ENCODE results near the gene WASL. TPM values are rescaled to one million over a fixed set of nuclear protein-coding genes. Genes with fewer than 3 reads are reported as not detected.

The WASL gene
- total RNA-seq, 6 donors from 2014 or later, result 24.1 to 62.2 (median 31.3) TPM

DNA sequence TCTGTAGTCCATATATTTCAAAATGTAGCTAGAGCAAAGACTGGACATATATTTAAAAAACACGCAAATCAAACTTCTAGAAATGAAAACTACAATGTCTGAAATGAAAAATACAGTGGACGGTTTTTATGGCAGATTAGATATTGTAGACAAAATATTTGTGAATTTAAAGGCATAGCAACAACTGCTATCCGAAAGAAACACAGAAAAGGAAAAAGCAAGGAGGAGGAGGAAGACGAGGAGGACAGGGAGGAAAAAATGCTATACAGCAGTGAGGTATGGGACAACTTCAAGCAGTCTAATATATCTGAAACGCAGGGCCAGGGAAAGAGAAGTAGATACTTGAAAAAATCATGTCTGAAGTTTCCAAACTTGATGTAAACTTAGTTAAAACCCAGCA, 13.3 kb downstream of the WASL start:
- H3K36me3 ChIP-seq, result no peaks in the 10 kb centered on the region
- DNase-seq (no peak), ATAC-seq (ENCODE audit: low FRiP score in 2 of 2) (no peak)
- peaks cover 0 to 4% (median under 1%) of the 10 kb centered on the region in 4 donors for H3K4me1 ChIP-seq
- H3K27ac ChIP-seq, result no peak overlapping the region
- no peak overlapping the region for H3K4me3 ChIP-seq
- no peaks in the 10 kb centered on the region for H3K9me3 ChIP-seq
- TF ChIP-seq, protein P1, sequence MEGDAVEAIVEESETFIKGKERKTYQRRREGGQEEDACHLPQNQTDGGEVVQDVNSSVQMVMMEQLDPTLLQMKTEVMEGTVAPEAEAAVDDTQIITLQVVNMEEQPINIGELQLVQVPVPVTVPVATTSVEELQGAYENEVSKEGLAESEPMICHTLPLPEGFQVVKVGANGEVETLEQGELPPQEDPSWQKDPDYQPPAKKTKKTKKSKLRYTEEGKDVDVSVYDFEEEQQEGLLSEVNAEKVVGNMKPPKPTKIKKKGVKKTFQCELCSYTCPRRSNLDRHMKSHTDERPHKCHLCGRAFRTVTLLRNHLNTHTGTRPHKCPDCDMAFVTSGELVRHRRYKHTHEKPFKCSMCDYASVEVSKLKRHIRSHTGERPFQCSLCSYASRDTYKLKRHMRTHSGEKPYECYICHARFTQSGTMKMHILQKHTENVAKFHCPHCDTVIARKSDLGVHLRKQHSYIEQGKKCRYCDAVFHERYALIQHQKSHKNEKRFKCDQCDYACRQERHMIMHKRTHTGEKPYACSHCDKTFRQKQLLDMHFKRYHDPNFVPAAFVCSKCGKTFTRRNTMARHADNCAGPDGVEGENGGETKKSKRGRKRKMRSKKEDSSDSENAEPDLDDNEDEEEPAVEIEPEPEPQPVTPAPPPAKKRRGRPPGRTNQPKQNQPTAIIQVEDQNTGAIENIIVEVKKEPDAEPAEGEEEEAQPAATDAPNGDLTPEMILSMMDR (IDR thresholded peaks at IDR 0.05), result no peak
- TF ChIP-seq POLR2AphosphoS5 (IDR thresholded peaks at IDR 0.05), result no peak
- no peak for TF ChIP-seq EP300 (IDR thresholded peaks at IDR 0.05)
- TF ChIP-seq POLR2A (IDR thresholded peaks at IDR 0.05), result no peak
- no peaks in the 10 kb centered on the region for H3K27me3 ChIP-seq
- 84 to 93% methylated on average over 5 of the region's 5 CpGs for WGBS, 2 donors

GRCh38 chr7:123734498-123734897, 14.3 kb downstream of the WASL start:
- TF ChIP-seq, protein P1 (IDR thresholded peaks at IDR 0.05), result no peak
- TF ChIP-seq POLR2A (IDR thresholded peaks at IDR 0.05), result no peak
- no peaks in the 10 kb centered on the region for H3K36me3 ChIP-seq
- no peak overlapping the region for H3K4me3 ChIP-seq
- no peaks in the 10 kb centered on the region for H3K9me3 ChIP-seq
- H3K27me3 ChIP-seq, result no peaks in the 10 kb centered on the region
- peaks cover 0 to 4% (median 0%) of the 10 kb centered on the region in 4 donors for H3K4me1 ChIP-seq
- DNase-seq (no peak), ATAC-seq (ENCODE audit: low FRiP score in 2 of 2) (no peak)
- 73 to 99% methylated on average over 3 of the region's 3 CpGs for WGBS, 2 donors
- H3K27ac ChIP-seq, result no peak overlapping the region

DNA sequence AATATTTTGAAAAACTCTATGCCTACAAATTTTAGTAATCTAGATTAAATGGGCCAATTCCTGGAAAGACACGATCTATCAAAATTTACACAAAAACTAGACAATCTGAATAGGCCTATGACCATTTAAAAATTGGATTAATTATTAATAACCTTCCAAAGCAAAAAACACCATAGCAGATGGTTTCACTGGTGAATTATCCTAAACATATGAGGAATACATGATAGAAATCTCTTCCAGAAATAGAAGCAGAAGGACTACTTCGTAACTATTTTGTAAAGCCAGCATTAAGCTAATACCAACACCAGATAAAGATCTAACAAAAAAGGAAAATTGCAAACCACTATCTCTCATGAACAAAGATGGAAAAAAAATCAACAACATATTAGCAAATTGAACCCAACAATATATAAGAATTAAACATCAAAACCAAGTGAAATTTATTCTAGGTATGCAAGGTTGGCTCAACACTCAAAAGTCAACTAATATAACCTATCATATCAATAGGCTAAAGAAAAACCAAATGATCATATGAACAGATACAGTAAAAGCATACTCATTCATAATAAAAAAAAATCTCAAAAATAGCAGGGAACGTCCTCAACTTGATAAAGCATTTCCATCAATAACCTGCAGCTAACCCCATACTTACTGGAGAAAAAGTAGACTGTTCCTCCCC, 16.3 kb downstream of the WASL start:
- ATAC-seq (ENCODE audit: low FRiP score in 2 of 2), result no peak
- 95% methylated on average over 3 of the region's 3 CpGs for whole genome bisulfite sequencing, 2 donors

GRCh38 chr7:123729218-123729578, 19.6 kb downstream of the WASL start:
- ATAC-seq (ENCODE audit: low FRiP score in 2 of 2), result no peak
- H3K27ac ChIP-seq, result no peak overlapping the region
- WGBS, 2 donors, result 86 to 87% methylated on average over 1 of the region's 1 CpG
- TF ChIP-seq POLR2AphosphoS5 (IDR thresholded peaks at IDR 0.05) (no peak), POLR2A (IDR thresholded peaks at IDR 0.05) (no peak), EP300 (IDR thresholded peaks at IDR 0.05) (no peak)
- TF ChIP-seq, protein P1 (IDR thresholded peaks at IDR 0.05), result no peak
- H3K4me1 ChIP-seq, result peaks cover 6 to 34% (median 23%) of the 10 kb centered on the region in 4 donors
- no peaks in the 10 kb centered on the region for H3K36me3 ChIP-seq
- no peaks in the 10 kb centered on the region for H3K9me3 ChIP-seq
- H3K4me3 ChIP-seq, result no peak overlapping the region
- no peaks in the 10 kb centered on the region for H3K27me3 ChIP-seq
- no peak for DNase-seq

More for the DNA sequence above, 16.3 kb downstream of the WASL start:
- Histone ChIP-seq H3K27me3 (no peaks in the 10 kb centered on the region), H3K36me3 (no peaks in the 10 kb centered on the region), H3K4me3 (no peak overlapping the region), H3K9me3 (no peaks in the 10 kb centered on the region), H3K4me1 (peaks cover 0 to 5% (median 2%) of the 10 kb centered on the region in 4 donors), H3K27ac (no peak overlapping the region)
- TF ChIP-seq, protein P1 (IDR thresholded peaks at IDR 0.05), result no peak
- TF ChIP-seq EP300 (IDR thresholded peaks at IDR 0.05) (no peak), POLR2A (IDR thresholded peaks at IDR 0.05) (no peak), POLR2AphosphoS5 (IDR thresholded peaks at IDR 0.05) (no peak)
- no peak for DNase-seq
